SW480 (cell line): ENCODE measurements around the gene ITGB2.

ENCODE experiments used
- DNase-seq: peaks from one replicate; pipeline ENCODE4 v3.0.0-alpha.2; 2016; ENCODE audit warnings: low spot score

Gene ITGB2

GRCh38 chr21:44920694-44921604 lies at the start of gene ITGB2:
Gene ITGB2 (minus strand): TSS chr21:44920899. CDS start chr21:44910782, 10,117 bp downstream.
- DNase-seq = no peak

DNA sequence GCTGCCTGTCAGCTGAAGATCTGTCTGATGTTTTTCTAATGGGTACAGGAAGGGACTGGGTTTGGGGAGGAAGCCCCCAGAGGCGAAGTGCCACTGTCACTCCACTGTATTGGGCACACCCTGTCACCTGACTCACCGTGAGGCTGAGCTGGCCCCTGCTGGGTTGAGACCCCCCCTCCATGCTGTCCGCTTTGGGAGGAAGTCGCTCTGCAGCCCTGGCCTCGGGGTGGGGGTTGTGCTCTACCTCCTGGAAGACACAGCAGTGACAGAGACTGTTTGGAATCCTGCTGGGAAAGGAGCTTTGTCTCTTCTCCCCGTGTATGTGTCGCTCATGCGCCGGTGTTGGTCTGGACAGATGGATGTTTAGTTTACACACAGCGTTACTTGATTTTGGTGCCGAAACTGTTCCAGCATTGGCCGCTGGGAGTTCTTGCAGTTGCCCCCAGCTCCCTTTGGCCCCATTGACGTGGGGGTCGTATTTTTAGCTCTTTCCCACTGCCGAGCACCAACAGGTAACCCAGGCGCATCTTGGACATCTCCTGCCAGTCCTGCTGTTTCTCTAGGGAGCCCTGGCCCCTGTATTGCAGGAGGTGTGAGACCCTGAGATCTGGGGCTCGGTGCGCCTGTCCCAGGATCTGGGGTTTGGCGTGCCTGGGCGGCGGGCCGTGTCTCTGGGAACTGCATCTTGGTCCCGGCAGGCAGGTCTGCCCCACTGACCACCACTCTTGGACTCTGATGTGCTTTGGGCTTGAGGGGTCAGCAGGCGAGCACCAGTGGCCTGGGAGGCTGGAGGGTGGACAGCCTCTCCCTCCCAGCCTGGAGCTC lies 49.4 kb upstream of the ITGB2 start:
- DNase-seq = no peak

- DNase-seq = no peak
Measured at GRCh38 chr21:44969066-44969670, 48.5 kb upstream of the ITGB2 start.

DNA sequence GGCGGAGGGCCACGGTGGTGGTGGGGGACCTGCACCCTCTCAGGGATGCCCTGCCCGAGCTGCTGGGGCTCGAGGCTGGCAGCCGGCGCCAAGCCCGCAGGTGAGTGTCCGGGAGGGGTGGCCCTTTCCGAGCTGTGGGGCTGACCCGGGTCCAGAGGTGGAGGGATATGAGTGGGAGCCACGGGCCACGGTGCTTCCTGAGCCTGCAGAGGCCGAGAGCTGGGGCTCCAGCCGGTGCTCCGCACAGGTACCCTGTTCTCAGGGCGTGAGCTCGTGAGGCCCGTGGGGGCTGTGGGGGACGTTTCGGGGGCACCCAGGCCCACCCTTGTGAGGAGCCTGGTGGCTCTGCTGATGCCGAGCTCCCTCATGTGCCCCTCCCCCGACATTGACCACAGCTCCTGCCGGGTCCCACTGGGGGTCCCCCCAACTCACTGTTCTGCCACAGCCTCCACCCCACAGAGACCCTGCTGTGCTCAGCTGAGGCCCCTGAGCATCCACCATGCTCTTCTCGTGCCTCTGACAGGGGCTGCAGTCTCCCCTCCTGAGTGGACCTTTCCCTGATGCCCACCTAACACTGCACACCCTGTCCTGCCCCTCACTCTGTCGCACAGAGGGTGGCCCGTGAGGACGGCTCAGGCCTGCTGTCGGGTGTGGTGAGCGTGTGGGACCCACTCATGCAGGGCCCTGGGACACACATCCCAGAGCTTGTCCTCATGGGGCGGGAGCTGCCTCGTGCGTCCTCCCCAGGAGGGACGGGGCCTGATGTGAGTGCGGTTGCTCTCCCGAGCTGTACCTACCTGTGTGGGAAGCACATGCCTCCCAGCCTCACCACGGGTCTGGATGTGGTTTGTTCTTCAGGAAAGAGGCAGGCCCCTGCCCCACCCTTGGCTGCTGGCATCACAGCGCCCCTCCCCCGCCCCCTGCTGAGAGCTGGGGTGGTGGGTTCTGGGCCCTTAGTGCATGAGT lies 46.7 kb upstream of the ITGB2 start:
- DNase-seq = no peak

- no peak for DNase-seq
Measured at GRCh38 chr21:44966135-44967081, 45.7 kb upstream of the ITGB2 start.

DNA sequence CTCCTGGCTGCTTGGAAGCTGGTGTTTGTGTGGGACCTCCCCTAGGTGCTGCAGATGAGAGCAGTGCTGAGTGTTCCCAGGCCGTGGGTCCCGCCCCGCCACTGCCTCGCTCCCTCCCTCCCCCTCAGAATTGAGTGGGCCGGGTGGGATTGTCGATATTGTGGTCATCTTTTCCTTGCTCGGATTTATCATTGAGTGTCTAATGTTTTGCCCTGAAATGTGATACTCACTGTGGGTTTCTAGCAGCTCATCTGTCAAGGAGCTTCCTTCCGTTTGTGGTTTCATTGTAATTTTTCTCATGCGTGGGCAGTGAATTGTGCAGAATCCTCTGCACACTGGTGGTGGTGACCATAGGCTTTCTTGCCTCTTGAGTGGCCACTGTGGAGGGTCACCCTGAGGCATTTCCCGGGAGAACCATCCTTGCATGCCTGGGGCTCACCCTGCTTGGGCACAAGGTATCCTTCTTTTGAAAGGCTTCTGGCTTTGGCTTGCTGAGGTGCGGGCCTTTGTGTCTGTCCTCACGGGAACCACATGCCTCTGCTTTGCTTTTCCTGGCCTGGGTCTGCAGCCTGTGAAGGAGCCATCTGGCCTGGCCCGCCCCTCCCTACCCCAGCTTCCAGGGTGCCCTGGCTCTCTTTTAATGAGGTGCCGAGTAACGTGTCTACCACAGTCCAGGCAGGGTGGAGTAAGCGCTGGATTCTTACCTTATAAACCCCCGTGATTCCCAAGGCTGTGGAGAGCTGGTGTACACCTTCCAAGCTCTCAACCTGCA lies 44.7 kb upstream of the ITGB2 start:
- no peak for DNase-seq

- DNase-seq = no peak
Measured at GRCh38 chr21:44964381-44964780, 43.7 kb upstream of the ITGB2 start.

DNA sequence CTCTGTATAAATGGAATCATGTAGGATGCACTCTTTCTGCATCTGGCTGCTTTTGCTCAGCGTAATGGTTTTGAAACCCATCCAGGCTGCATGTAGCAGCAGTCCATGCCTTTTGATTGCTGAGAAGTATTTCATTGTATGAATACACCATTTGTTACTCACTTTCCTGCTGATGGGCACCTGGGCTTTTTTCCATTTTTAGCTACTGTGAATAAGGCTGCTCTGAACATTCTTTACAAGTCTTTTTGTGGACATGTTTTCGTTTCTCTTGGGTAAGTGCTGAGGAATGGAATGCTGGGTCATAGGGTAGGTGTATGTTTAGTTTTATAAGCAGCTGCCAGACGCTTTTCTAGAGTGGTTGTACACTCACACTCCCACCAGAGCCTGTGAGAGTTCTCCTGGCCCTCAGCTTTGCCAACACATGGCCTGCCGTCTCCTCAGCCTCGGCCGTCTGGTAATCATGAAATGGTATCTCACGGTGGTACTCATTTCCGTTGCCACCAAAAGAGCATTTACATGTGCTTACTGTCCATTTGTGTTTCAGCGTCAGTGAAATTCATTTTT lies 41.8 kb upstream of the ITGB2 start:
- no peak for DNase-seq

DNA sequence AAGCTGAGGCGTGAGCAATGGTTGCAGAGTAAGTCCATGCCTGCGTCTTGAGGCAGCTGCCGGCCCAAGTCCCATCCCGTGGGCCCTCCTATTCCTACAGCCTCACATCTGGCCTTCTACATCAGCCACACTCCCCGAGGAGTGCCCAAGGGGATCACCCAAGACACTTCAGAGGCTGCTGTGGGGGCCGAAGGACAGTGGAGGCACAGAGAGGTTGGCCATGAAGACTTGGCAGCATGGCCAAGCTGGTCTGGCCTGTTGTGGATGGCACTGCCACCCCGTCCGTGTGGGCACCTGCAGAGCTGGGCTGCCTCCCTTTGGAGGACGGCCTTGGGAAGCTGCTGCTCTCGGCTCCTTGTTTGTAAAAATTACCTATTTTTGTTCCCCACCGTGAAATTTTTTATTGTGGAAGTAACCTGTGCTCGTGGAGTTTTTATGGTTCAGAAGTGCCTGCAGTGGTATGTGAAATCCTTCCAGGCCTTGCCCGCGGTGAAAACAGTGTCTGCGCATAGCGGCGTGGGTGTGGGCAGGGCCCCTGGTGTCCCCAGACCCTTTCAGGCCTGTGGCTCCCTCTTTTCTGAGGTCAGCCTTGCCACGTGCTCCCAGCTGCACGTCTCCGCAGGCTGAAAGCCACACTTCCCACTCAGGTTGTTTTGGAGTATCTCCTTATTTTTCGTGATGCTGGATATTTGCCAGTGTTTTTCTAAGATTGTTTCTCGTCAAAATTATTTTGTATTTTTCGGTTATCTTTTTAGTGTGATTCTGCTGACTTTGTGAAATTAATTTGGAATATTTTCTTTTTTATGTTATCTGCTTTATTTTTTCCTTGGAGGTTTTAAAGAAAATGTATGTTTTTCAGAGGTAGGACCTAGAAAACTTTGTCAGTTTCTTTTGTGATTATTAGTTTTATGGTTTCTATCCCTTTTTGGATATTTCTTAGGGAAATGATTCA lies 39.7 kb upstream of the ITGB2 start:
- DNase-seq = no peak

DNA sequence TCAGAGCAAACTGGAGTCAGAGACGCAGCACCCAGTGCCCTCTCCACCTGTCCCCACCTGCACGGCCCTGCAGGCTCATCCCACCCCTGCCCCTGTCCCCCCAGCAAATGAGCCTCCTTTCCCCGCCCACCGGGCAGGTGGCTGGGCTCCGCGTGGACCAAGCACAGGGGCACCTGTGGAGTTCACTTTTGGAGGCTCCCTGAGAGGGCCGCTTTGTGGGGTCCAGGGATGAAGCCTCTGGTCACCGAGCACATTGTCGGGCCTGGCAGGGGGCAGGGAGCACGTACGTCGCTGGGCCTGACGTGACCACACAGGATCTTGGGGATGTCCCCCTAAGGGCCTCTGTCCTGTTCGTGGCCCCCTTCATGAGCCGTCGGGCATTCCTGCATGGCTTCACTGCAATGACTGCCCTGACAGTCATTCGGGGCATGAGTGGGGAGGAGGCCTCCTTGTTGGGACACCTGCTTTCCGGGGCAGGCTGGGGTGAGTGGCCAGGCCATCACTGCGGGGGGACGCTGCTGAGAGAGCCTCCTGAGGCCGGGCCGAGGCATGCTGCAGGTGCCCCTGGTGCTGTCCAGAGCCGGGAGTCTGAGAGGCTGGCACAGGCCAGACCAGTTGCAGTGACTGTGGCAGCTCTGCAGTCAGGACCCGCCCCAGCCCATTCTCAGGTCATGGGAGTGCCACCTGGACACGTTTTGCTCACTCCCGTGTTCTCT lies 38.8 kb upstream of the ITGB2 start:
- no peak for DNase-seq

DNA sequence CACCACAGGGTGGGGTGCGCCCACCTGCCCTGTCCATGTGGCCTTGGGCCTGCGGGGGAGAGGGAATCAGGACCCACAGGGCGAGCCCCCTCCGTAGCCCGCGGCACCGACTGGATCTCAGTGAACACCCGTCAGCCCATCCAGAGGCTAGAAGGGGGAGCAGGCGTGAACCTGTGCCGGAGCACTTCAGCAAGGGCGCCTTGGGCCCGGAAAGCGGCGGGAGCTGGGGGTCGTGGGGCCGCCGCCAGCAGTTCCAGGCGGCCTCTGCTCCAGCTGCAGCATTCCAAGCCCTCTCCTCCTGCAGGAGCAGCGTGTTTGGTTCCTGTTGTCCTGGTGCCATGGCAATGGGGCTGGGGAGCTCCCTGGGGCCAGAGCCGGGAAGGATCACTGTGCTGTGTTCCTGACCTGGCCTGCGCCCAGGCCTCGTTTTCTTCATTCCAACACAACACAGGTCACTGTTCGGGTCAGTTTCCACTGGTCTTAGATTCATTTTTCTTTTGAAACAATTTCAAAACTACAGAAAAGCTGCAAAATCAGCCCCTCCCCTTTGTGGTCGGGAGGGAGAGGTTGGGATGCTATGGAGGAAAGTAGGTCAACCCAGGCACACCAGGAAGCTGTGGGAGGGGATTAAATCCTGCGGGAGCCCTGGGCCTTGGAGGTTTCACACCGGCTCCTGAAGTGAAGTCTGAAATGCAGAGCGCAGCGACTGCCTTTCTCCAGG lies 37.9 kb upstream of the ITGB2 start:
- DNase-seq = no peak

DNA sequence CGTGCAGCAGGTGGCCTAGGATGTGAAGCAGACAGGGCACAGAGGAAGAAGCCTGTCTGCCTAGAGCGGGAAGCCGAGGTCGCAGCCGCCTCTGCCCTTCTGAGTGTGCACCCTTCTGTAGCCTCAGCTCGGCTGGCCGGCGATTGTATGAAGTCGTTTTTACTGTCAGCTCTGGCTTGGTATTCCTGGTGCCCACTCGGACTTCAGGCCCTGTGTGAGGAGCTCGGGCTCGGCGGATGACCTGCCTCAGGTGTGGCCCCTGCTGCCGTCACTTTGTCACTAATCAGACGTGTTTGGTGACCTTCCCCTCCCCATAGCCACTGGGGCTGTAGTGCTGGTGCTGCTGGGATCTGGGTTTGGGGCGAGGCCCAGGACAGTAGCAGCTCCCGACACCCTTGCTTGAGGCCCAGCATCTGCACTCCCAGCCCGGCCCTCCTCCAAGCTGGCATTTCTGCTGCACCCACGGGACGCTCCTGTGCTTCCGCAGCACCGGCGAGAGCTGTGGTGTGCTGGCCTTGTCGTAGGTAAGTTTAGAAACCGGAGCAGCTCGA lies 37.3 kb upstream of the ITGB2 start:
- DNase-seq = no peak

- no peak for DNase-seq
Measured at GRCh38 chr21:44957047-44957831, 36.5 kb upstream of the ITGB2 start.

- DNase-seq = no peak
Measured at GRCh38 chr21:44956356-44957046, 35.8 kb upstream of the ITGB2 start.

DNA sequence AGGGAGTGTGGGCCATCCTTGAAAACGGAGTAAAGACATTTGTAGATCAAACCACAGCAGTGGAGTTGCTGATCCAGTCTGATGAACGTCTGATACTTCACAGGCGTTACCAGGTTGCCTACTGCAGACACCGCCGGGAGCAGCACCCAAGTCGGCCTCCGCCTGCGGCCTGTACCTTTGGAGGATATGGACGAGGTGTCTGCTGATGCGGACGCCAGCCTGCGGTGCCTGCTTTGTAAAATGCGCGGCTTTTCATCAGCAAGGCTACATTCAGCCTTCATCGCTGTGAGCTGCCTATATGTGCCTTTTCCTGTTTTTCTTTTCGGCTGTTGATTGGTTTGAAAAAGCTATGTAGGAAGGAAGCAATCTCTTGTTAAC lies 35.1 kb upstream of the ITGB2 start:
- DNase-seq = no peak
